GM18870 (cell line): Measurements from ENCODE around the gene SP8.

Experiments used
- ATAC-seq: cut with Tn5 transposase; IDR thresholded peaks from one replicate; pipeline ENCODE4 v1.9.1; 2021; ENCODE audit warnings: moderate library complexity; ENCODE audit not compliant: unreplicated experiment

The SP8 gene

DNA sequence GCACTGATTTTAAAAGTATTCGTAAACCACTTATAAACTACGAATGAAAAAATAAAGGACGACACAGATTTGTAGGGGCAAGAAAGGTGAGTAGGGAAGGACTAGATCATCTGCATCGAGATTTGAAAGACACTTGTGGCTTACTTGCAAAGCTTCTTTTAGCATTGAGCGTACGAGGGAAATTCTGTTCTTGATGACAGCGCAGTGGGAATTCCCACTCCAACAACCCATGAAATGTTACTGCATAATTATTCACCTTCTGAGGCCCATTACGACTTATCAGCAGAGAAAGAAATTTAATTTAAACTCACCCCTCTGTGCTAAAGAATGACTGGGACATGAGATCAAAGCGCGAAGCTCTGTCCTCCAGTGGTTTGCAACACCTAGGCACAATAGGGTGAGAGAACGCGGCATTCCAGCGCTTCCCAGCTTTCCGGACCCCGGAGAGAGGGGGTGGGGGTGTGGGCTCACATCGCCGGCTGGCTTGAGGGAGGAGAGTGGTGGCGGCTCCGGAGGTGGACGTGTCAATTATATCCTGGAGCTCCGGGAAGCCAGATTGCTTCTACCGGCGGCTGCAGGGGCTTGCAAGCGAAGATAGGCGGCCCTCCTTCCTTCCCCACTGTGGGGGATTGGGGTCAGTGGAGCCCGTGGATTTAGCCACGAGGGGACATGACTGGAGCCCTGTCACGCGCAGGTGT lies 10.3 kb downstream of the SP8 start:
- no peak for ATAC-seq

DNA sequence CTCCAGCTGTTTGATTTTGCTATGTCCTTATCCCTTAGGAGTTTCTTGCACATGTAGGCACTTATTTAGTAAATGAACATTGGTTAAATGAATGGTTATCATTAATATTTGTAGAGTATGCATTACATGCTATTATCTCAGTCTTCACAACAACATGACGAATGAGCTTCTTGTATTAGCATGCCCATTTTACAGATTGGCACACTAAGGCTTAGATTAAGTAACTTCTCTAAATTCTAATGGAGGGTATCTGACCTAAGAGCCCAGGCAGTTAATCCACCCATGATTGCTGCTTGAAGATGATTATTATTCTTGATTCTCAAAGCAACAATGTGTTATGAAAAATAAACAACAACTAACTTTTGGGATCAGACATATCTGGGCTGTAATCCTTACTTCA lies 32.7 kb downstream of the SP8 start:
- no peak for ATAC-seq

GRCh38 chr7:20749906-20750305 lies 36.8 kb downstream of the SP8 start:
- ATAC-seq: no peak

- no peak for ATAC-seq
These were observed 37.8 kb downstream of the SP8 start for GRCh38 chr7:20748853-20749252.

DNA sequence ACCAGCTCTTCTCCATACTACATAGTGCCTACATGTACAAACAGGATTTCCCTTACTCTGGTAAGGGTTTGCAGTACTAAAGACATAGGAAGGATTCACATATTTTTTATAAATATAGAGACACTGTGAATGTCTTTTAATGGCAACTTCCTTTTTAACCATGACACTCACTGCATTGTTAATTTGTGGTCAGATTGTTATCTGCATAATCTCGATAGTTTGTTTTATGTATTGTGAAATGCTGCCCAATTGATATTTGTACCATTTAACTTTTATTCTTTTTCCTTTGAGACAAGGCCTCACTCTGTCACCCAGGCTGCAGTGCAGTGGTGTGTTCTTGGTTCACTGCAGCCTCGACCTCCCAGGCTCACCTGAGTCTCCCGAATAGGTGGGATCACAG lies 39.7 kb downstream of the SP8 start:
- ATAC-seq: no peak

- ATAC-seq: no peak
These were observed 41.0 kb downstream of the SP8 start for GRCh38 chr7:20745702-20746101.

DNA sequence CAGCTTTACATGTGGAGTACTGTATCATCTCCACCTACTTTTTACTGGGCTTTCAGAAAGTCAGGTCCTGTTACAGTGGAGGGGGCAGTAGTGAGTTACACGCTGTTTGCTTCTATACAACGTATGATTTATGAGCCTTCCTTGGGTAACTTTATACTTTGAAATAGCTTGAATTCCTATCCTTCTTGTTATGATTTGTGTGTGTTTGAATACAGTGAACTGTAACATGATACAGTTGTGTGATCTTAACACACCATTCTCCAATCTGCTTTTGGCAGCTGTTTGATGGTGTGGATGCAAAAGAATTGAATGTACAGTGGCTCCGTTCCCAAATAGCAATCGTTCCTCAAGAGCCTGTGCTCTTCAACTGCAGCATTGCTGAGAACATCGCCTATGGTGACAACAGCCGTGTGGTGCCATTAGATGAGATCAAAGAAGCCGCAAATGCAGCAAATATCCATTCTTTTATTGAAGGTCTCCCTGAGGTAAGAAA lies 41.7 kb downstream of the SP8 start:
- ATAC-seq: no peak

DNA sequence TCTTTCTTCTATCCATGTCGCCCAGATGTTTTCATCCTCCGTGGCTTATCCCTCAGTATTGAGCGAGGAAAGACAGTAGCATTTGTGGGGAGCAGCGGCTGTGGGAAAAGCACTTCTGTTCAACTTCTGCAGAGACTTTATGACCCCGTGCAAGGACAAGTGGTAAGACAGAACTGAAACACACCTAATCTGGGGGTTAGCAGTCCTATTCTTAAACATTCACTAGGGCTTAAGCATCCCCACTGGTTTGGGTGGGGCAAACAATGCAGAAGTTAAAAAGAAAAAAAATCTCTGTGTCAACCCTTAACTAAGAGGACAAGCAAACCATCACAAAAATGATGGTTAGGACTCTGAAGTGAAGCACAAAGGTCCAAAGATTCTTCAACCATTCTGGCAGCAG lies 43.8 kb downstream of the SP8 start:
- ATAC-seq: no peak

- ATAC-seq: peak; percentile 51
These were observed 44.9 kb downstream of the SP8 start for GRCh38 chr7:20741801-20742200.

DNA sequence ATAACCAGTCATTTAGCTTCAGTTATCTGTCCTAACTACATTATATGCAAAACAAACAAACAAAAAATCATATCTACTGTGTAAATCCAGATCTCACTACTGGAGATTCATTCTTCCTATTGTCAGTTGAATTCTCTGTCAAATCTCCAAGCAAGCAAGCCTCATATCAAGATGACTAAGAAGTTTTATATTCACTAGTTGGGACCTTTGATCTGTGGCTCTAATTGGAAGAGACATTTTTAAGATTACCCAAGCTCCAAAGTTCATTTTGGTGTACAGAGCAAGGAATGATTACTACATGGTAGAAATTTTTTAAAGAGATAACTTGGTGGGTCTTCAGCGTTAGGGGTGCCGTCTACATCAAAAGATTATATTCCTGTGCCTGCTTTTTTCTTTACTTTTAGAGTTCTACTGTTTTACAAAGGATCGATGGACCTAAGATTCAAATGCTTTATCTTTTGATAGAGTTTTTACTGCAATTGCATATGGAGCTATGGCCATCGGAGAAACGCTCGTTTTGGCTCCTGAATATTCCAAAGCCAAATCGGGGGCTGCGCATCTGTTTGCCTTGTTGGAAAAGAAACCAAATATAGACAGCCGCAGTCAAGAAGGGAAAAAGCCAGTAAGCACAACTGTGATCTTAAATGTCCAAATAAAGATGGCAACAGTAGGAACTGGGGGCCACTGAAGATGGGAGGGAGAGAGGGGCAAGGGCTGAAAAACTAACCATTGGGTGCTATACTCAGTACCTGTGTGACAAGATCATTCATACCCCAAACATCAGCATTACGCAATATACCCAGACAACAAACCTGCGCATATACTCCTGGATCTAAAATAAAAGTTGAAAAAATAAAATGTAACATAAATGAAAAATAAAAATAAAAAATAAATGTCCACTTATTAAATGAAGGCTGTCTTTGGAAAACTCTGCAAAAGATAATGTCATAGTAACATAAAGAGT lies 47.9 kb downstream of the SP8 start:
- peak; percentile 3 for ATAC-seq

- peak; percentile 71 for ATAC-seq
These were observed 48.7 kb downstream of the SP8 start for GRCh38 chr7:20737840-20738448.

GRCh38 chr7:20735346-20736065 lies 51.2 kb downstream of the SP8 start:
- no peak for ATAC-seq
